Peyer's patch (tissue), 4 donors: Measurements from ENCODE around the gene CCDC78. TPM values are rescaled to one million over a fixed set of nuclear protein-coding genes. Genes with fewer than 3 reads are reported as not detected.

Experiments
- DNase-seq, 3 donors: peaks; one replicate each; pipeline ENCODE4 v3.0.0-alpha.2; 2017 to 2019
- H3K27ac ChIP-seq, 4 donors: fragments of 200-600 bp; sonication (generic); one replicate each; pipeline ENCODE4 v1.5.1; 2016 to 2019
- H3K27me3 ChIP-seq, 2 donors: fragments of 200-600 bp; sonication (generic); one replicate each; pipeline ENCODE4 v1.5.1; 2019
- H3K36me3 ChIP-seq, 3 donors: fragments of 200-600 bp; sonication (generic); one replicate each; pipeline ENCODE4 v1.5.1; 2016 to 2019
- H3K4me1 ChIP-seq, 4 donors: fragments of 200-600 bp; sonication (generic); one replicate each; pipeline ENCODE4 v1.5.1; 2016 to 2019
- H3K4me3 ChIP-seq, 4 donors: fragments of 200-600 bp; sonication (generic); 1 replicate in 3 of 4; 2 replicates in 1 of 4; pipeline ENCODE4 v1.5.1; 2016 to 2019; ENCODE audit warnings: mild to moderate bottlenecking in 1 of 4
- H3K9me3 ChIP-seq, 4 donors: fragments of 200-600 bp; sonication (generic); one replicate each; pipeline ENCODE4 v1.5.1; 2016 to 2019; ENCODE audit warnings: mild to moderate bottlenecking in 1 of 4
- CTCF ChIP-seq, 6 experiments: fragments of 450-650 bp in 4 of 6; fragments of 200-600 bp in 2 of 6; sonication (generic) in 1 of 6; IDR thresholded peaks; one replicate each; pipeline ENCODE4 v1.5.1; 2017 to 2019; ENCODE audit warnings: antibody characterized with exemption in 6 of 6, mild to moderate bottlenecking in 3 of 6, moderate library complexity in 1 of 6
- POLR2A ChIP-seq, 2 donors: fragments of 450-650 bp; IDR thresholded peaks; one replicate each; pipeline ENCODE4 v1.5.1; 2017; ENCODE audit warnings: antibody characterized with exemption in 2 of 2, mild to moderate bottlenecking in 2 of 2, moderate library complexity in 2 of 2
- total RNA-seq, 4 donors: library from RNA; depleted of rRNA; stranded (reverse); fragments of >200 nt; gene quantifications; one replicate each; pipeline ENCODE4 v1.1.0, GENCODE V29; 2016

Gene CCDC78
- total RNA-seq, 4 donors from 2014 or later, result 2.1 to 13.2 (median 6.3) TPM

- no peaks in the 10 kb centered on the region for H3K27me3 ChIP-seq
- peak overlapping the region; percentile 91 to 97 (median 94) for H3K27ac ChIP-seq
- H3K9me3 ChIP-seq, result no peaks in the 10 kb centered on the region
- H3K36me3 ChIP-seq, result peaks cover 0 to 22% (median 0%) of the 10 kb centered on the region in 3 donors
- DNase-seq, result peak in 1 of 3 donors; percentile 70
- TF ChIP-seq POLR2A (IDR thresholded peaks at IDR 0.05) (no peak), CTCF (IDR thresholded peaks at IDR 0.05) (peak in 1 of 6 experiments; percentile 2)
- H3K4me1 ChIP-seq, result peaks cover 7 to 58% (median 38%) of the 10 kb centered on the region in 4 donors
- peak overlapping the region; percentile 73 to 98 (median 94) for H3K4me3 ChIP-seq
Measured at GRCh38 chr16:680967-681745, 45.1 kb downstream of the CCDC78 start.

GRCh38 chr16:680625-680945 is 45.7 kb downstream of the CCDC78 start:
- Histone ChIP-seq H3K36me3 (peaks cover 0 to 22% (median 0%) of the 10 kb centered on the region in 3 donors), H3K27ac (peak overlapping the region; percentile 91 to 97 (median 94)), H3K4me1 (peaks cover 12 to 64% (median 43%) of the 10 kb centered on the region in 4 donors), H3K9me3 (no peaks in the 10 kb centered on the region), H3K4me3 (peak overlapping the region; percentile 73 to 98 (median 94)), H3K27me3 (no peaks in the 10 kb centered on the region)
- DNase-seq, result no peak
- TF ChIP-seq CTCF (IDR thresholded peaks at IDR 0.05) (no peak), POLR2A (IDR thresholded peaks at IDR 0.05) (no peak)

- peak; percentile 90 to 97 (median 94) for DNase-seq
- Histone ChIP-seq H3K27me3 (no peaks in the 10 kb centered on the region), H3K9me3 (no peaks in the 10 kb centered on the region), H3K36me3 (peaks cover 0 to 22% (median 0%) of the 10 kb centered on the region in 3 donors), H3K4me1 (peaks cover 13 to 65% (median 46%) of the 10 kb centered on the region in 4 donors), H3K27ac (peak within 1 kb of the TSS; percentile 91 to 97 (median 94)), H3K4me3 (peak within 1 kb of the TSS; percentile 73 to 98 (median 94))
- TF ChIP-seq POLR2A (IDR thresholded peaks at IDR 0.05) (peak; percentile 47 to 89), CTCF (IDR thresholded peaks at IDR 0.05) (no peak)
Measured at GRCh38 chr16:679814-680624, 46.2 kb downstream of the CCDC78 start, which contains the start of gene STUB1. STUB1 (plus strand) TSS chr16:680410; CDS start chr16:680526, 116 bp downstream.

GRCh38 chr16:678858-679813 is 47.1 kb downstream of the CCDC78 start:
- no peaks in the 10 kb centered on the region for H3K27me3 ChIP-seq
- H3K4me3 ChIP-seq, result peak overlapping the region; percentile 73 to 98 (median 94)
- no peak for TF ChIP-seq CTCF (IDR thresholded peaks at IDR 0.05)
- no peak for TF ChIP-seq POLR2A (IDR thresholded peaks at IDR 0.05)
- H3K36me3 ChIP-seq, result peaks cover 0 to 25% (median 0%) of the 10 kb centered on the region in 3 donors
- peak overlapping the region; percentile 91 to 97 (median 94) for H3K27ac ChIP-seq
- DNase-seq, result peak in 2 of 3 donors; percentile 65 to 79
- H3K4me1 ChIP-seq, result peaks cover 13 to 66% (median 42%) of the 10 kb centered on the region in 4 donors
- no peaks in the 10 kb centered on the region for H3K9me3 ChIP-seq
